ENCODE results near the gene KCNA10. TPM values are rescaled to one million over a fixed set of nuclear protein-coding genes. Genes with fewer than 3 reads are reported as not detected.

The KCNA10 gene
- total and polyA plus RNA-seq, 9 donors, result not detected

GRCh38 chr1:110471131-110471530 is 47.8 kb downstream of the KCNA10 start:
- no peak overlapping the region for H3K4me3 ChIP-seq

More at GRCh38 chr1:110471131-110471530, 47.8 kb downstream of the KCNA10 start:
- Histone ChIP-seq H3K27me3 (no peaks in the 10 kb centered on the region), H3K9me3 (no peaks in the 10 kb centered on the region), H3K36me3 (no peaks in the 10 kb centered on the region), H3K27ac (no peak overlapping the region), H3K4me1 (ENCODE audit: insufficient read depth) (peaks cover 2% of the 10 kb centered on the region)
- intact Hi-C loops (cut with DNase I), result no loop called here
- TF ChIP-seq POLR2A (IDR thresholded peaks at IDR 0.05) (no peak), EP300 (IDR thresholded peaks at IDR 0.05) (no peak), CTCF (IDR thresholded peaks at IDR 0.05) (no peak)
- no peak for DNase-seq
- 70 to 87% (median 78%) methylated on average over 3 of the region's 3 CpGs for WGBS, 3 donors

Other genes with a start within 250 kb of the KCNA10 start
- 10 to 100 TPM; 21.2 to 28.7 (median 26.2) TPM for gene RBM15, start 179.8 kb downstream of the KCNA10 start, total RNA-seq
- 1 to 10 TPM; 3.4 to 3.5 TPM for gene RBM15, start 179.8 kb downstream of the KCNA10 start, polyA plus RNA-seq
- 10 to 100 TPM; 14.5 to 33.7 (median 21.2) TPM for gene SLC16A4, start 128.1 kb downstream of the KCNA10 start, total RNA-seq
- 10 to 100 TPM; 23.9 to 33.0 TPM for gene SLC16A4, start 128.1 kb downstream of the KCNA10 start, polyA plus RNA-seq
- 100 to 1,000 TPM; 103 to 129 (median 122) TPM for gene LAMTOR5, start 111.5 kb downstream of the KCNA10 start, total RNA-seq
- 100 to 1,000 TPM; 184 to 265 TPM for gene LAMTOR5, start 111.5 kb downstream of the KCNA10 start, polyA plus RNA-seq
- 100 to 1,000 TPM in 6 of 7 donors, 10 to 100 TPM in 1; 39.4 to 263 (median 182) TPM for gene PROK1, start 68.0 kb downstream of the KCNA10 start, total RNA-seq
- gene PROK1, start 68.0 kb downstream of the KCNA10 start, polyA plus RNA-seq, result 100 to 1,000 TPM; 276 to 428 TPM
- gene KCNA2, start 87.2 kb upstream of the KCNA10 start, total RNA-seq, result 1 to 10 TPM in 1 of 7 donors, under 1 TPM in 6; under 0.01 to 1.7 (median 0.51) TPM
- under 1 TPM; 0.13 to 0.62 TPM for gene KCNA2, start 87.2 kb upstream of the KCNA10 start, polyA plus RNA-seq
- 1 to 10 TPM in 4 of 7 donors, under 1 TPM in 3; 0.55 to 2.1 (median 1.4) TPM for gene KCNA3, start 155.8 kb upstream of the KCNA10 start, total RNA-seq
- 1 to 10 TPM in 1 of 2 donors, under 1 TPM in 1; 0.21 to 1.1 TPM for gene KCNA3, start 155.8 kb upstream of the KCNA10 start, polyA plus RNA-seq

Measured in ovary (tissue), 9 donors.